Endothelial cell of umbilical vein (primary cell): ENCODE data around the gene TICRR. TPM values are rescaled to one million over a fixed set of nuclear protein-coding genes. Genes with fewer than 3 reads are reported as not detected.

ENCODE experiments used
- BruUV-seq: library from RNA; stranded (reverse); fragments of 400-500 nt; replicated peaks from 2 replicates; lab custom pipeline; 2021; lab: Mats Ljungman, UMichigan
- CTCF ChIA-PET: fragments of 300-600, 350-600 bp; sonication (Branson Sonifier 250); formaldehyde crosslinking; loops from one replicate; lab custom pipeline; 2021; ENCODE audit warnings: antibody characterized with exemption, inconsistent platforms; lab: Charles Lee
- POLR2A ChIA-PET: fragments of 300-600, 350-600 bp; sonication (Branson Sonifier 250); formaldehyde crosslinking; loops from one replicate; lab custom pipeline; 2021; ENCODE audit warnings: antibody characterized with exemption, inconsistent platforms; lab: Charles Lee
- DNase-seq: peaks from one replicate; pipeline ENCODE4 v3.0.0-alpha.2; 2011; ENCODE audit warnings: low read depth, low spot score
- FAIRE-seq: peaks from 2 replicates; lab custom pipeline; 2011; peaks lifted over from hg19 to GRCh38; lab: Jason Lieb, UNC
- H2AFZ ChIP-seq: 2 replicates; pipeline ENCODE4 v1.6.0; 2012; ENCODE audit warnings: low read depth, low read length, control low read depth, inconsistent platforms
- H3K27ac ChIP-seq: 2 replicates; pipeline ENCODE4 v1.5.1; 2011; ENCODE audit warnings: low read depth, mild to moderate bottlenecking, control low read depth, low read length, moderate library complexity; ENCODE audit not compliant: insufficient read depth
- H3K27me3 ChIP-seq, 2 experiments: 2 replicates each; pipeline versions ENCODE4 v1.6.0 to v1.6.1; 2011; ENCODE audit warnings: low read length in 2 of 2, mixed read lengths in 1 of 2; ENCODE audit not compliant: control insufficient read depth in 2 of 2, insufficient read depth in 2 of 2
- H3K36me3 ChIP-seq, 2 experiments: 2 replicates in 1 of 2; 3 replicates in 1 of 2; pipeline ENCODE4 v1.5.1; 2011; ENCODE audit warnings: low read length in 2 of 2, mild to moderate bottlenecking in 1 of 2, moderate library complexity in 1 of 2; ENCODE audit not compliant: control insufficient read depth in 2 of 2, insufficient read depth in 2 of 2; ENCODE audit errors: extremely low read depth in 1 of 2
- H3K4me1 ChIP-seq: 3 replicates; pipeline ENCODE4 v1.5.1; 2011; ENCODE audit warnings: mild to moderate bottlenecking, low read length; ENCODE audit not compliant: control insufficient read depth, insufficient read depth; ENCODE audit errors: extremely low read depth
- H3K4me2 ChIP-seq: 2 replicates; pipeline ENCODE4 v1.6.1; 2011; ENCODE audit warnings: low read length, control low read depth, mixed read lengths; ENCODE audit not compliant: insufficient read depth
- H3K4me3 ChIP-seq, 3 experiments: fragments of 200-600 bp in 1 of 3; sonication (generic), shearing (Covaris generic) in 1 of 3; replicated peaks in 1 of 3; 2 replicates each; pipeline ENCODE4 v1.5.1; 2011 to 2016; ENCODE audit warnings: control low read depth in 3 of 3, low read length in 3 of 3, mild to moderate bottlenecking in 2 of 3, inconsistent platforms in 1 of 3, low read depth in 1 of 3, moderate library complexity in 1 of 3; ENCODE audit not compliant: insufficient read depth in 1 of 3
- H3K79me2 ChIP-seq: 2 replicates; pipeline ENCODE4 v1.6.0; 2012; ENCODE audit warnings: low read length, inconsistent platforms; ENCODE audit not compliant: control insufficient read depth, insufficient read depth
- H3K9ac ChIP-seq: replicated peaks from 2 replicates; pipeline ENCODE3; 2011; ENCODE audit warnings: low read length, control low read depth; ENCODE audit not compliant: insufficient read depth; ENCODE audit errors: extremely low read depth
- H3K9me1 ChIP-seq: replicated peaks from 3 replicates; pipeline ENCODE4 v1.6.0; 2011; ENCODE audit warnings: mild to moderate bottlenecking, low read length; ENCODE audit not compliant: control insufficient read depth, insufficient read depth; ENCODE audit errors: extremely low read depth
- H3K9me3 ChIP-seq: replicated peaks from 2 replicates; pipeline ENCODE4 v1.5.1; 2012; ENCODE audit warnings: low read length, inconsistent platforms; ENCODE audit not compliant: control insufficient read depth, insufficient read depth
- H4K20me1 ChIP-seq: replicated peaks from 2 replicates; pipeline ENCODE3; 2011; ENCODE audit warnings: mild to moderate bottlenecking, low read length; ENCODE audit not compliant: control insufficient read depth, insufficient read depth; ENCODE audit errors: extremely low read depth
- EZH2 ChIP-seq: IDR thresholded peaks from 2 replicates; pipeline ENCODE4 v1.6.1; 2012; ENCODE audit warnings: borderline replicate concordance, low read depth, mild to moderate bottlenecking, moderate library complexity, low read length, inconsistent platforms; ENCODE audit not compliant: severe bottlenecking
- FOS ChIP-seq: IDR thresholded peaks from 2 replicates; pipeline ENCODE4 v1.6.1; 2011; ENCODE audit warnings: mild to moderate bottlenecking, low read length, moderate library complexity, borderline replicate concordance; ENCODE audit not compliant: insufficient read depth
- GATA2 ChIP-seq: IDR thresholded peaks from 2 replicates; pipeline ENCODE4 v1.7.0; 2011; ENCODE audit warnings: low read depth, mild to moderate bottlenecking, moderate library complexity, mixed read lengths, low read length; ENCODE audit not compliant: insufficient read length, insufficient read depth
- JUN ChIP-seq: IDR thresholded peaks from 2 replicates; pipeline ENCODE4 v1.6.1; 2011; ENCODE audit warnings: borderline replicate concordance, low read depth; ENCODE audit not compliant: insufficient read length, insufficient read depth
- MAX ChIP-seq: IDR thresholded peaks from 2 replicates; pipeline ENCODE4 v1.6.1; 2011; ENCODE audit not compliant: insufficient read depth, insufficient read length
- MYC ChIP-seq: IDR thresholded peaks from one replicate; pipeline ENCODE4 v1.6.1; 2011; ENCODE audit warnings: mild to moderate bottlenecking, low read depth, low read length
- POLR2A ChIP-seq: IDR thresholded peaks from 2 replicates; pipeline ENCODE4 v1.6.1; 2012; ENCODE audit warnings: low read depth, mild to moderate bottlenecking, control low read depth, low read length
- POLR2AphosphoS5 ChIP-seq: IDR thresholded peaks from 2 replicates; pipeline ENCODE4 v1.6.1; 2012; ENCODE audit warnings: low read depth, mild to moderate bottlenecking, control low read depth, low read length, moderate library complexity; ENCODE audit not compliant: insufficient read depth
- dilution Hi-C: fragments of 300-500 bp; cut with MboI; formaldehyde crosslinking; loops from one replicate; pipeline ENCODE4 v1.15.0; 2019; ENCODE audit warnings: low sequenced_read_pairs; ENCODE audit not compliant: extremely low pct_ligation_motif_present
- intact Hi-C: fragments of 100-400 bp; cut with micrococcal nuclease; formaldehyde crosslinking; loops from one replicate; pipeline ENCODE4 v1.10.0; 2022
- polyA plus RNA-seq, 4 experiments: library from polyadenylated mRNA; depleted of rRNA in 3 of 4; stranded (reverse) in 3 of 4; unstranded in 1 of 4; fragments of >200 nt; gene quantifications; 2 replicates each; pipeline versions ENCODE4 v1.2.1 to v1.2.3, GENCODE V29; 2011 to 2012; ENCODE audit warnings: missing spikeins in 1 of 4
- total RNA-seq: library from RNA; stranded (reverse); gene quantifications from 2 replicates; pipeline ENCODE4 v1.2.3, GENCODE V29; 2021
- TF ChIP-seq, protein P1 (sequence below), 2 donors: IDR thresholded peaks; 1 replicate in 1 of 2; 2 replicates in 1 of 2; pipeline ENCODE4 v1.5.1; 2011; ENCODE audit warnings: low read length in 2 of 2, mild to moderate bottlenecking in 2 of 2, moderate library complexity in 2 of 2, control low read depth in 1 of 2, inconsistent platforms in 1 of 2, low read depth in 1 of 2; ENCODE audit not compliant: insufficient read depth in 1 of 2; ENCODE audit errors: extremely low read depth in 1 of 2

The TICRR gene
- total and polyA plus RNA-seq, 2 donors (not counting 3 experiments of a cell fraction or from before 2014, with no cell fraction given), result 4.9 to 19.4 TPM

- dilution Hi-C loops (no loop called here), intact Hi-C loops (no loop called here)
- FAIRE-seq (no peak), DNase-seq (no peak)
- H3K27me3 ChIP-seq, result no peaks in the 10 kb centered on the region
- H2AFZ ChIP-seq, result no peak overlapping the region
- no peaks in the 10 kb centered on the region for H3K9me1 ChIP-seq
- H4K20me1 ChIP-seq, result no peaks in the 10 kb centered on the region
- no peaks in the 10 kb centered on the region for H3K36me3 ChIP-seq
- no peak for TF ChIP-seq MYC
- TF ChIP-seq POLR2AphosphoS5, result no peak
- TF ChIP-seq GATA2, result no peak
- no peak for TF ChIP-seq EZH2
- no peak for TF ChIP-seq POLR2A
- TF ChIP-seq, protein P1, sequence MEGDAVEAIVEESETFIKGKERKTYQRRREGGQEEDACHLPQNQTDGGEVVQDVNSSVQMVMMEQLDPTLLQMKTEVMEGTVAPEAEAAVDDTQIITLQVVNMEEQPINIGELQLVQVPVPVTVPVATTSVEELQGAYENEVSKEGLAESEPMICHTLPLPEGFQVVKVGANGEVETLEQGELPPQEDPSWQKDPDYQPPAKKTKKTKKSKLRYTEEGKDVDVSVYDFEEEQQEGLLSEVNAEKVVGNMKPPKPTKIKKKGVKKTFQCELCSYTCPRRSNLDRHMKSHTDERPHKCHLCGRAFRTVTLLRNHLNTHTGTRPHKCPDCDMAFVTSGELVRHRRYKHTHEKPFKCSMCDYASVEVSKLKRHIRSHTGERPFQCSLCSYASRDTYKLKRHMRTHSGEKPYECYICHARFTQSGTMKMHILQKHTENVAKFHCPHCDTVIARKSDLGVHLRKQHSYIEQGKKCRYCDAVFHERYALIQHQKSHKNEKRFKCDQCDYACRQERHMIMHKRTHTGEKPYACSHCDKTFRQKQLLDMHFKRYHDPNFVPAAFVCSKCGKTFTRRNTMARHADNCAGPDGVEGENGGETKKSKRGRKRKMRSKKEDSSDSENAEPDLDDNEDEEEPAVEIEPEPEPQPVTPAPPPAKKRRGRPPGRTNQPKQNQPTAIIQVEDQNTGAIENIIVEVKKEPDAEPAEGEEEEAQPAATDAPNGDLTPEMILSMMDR (IDR thresholded peaks at IDR 0.05; ENCODE audit: extremely low read depth in 1 of 2, insufficient read depth in 1 of 2, low read depth in 1 of 2, low read length in 2 of 2), result no peak
- no peak for TF ChIP-seq JUN
- TF ChIP-seq MAX, result no peak
- TF ChIP-seq FOS, result no peak
- no peak overlapping the region for H3K27ac ChIP-seq
- no peak overlapping the region for H3K4me3 ChIP-seq
- BruUV-seq, result no TSS peak
- H3K4me1 ChIP-seq, result no peaks in the 10 kb centered on the region
- no peaks in the 10 kb centered on the region for H3K79me2 ChIP-seq
- no peak overlapping the region for H3K9ac ChIP-seq
- ChIA-PET CTCF (interaction anchor here (1.0 to 3.6 kb wide), 6 partner anchors 9 to 69 kb away, joined by 4 to 21 read pairs (median 6); no protein-coding TSS in a partner anchor), POLR2A (no interaction called here)
- H3K4me2 ChIP-seq, result no peak overlapping the region
- H3K9me3 ChIP-seq, result no peaks in the 10 kb centered on the region
Measured at GRCh38 chr15:89671687-89672086, 96.4 kb downstream of the TICRR start.
